DOHH2 (cell line): ENCODE measurements around the gene CD3G.

Experiments used
- H3F3A ChIP-seq: fragments of 200-600 bp; sonication (generic), shearing (Covaris generic); 2 replicates; pipeline ENCODE4 v1.6.0; 2016; ENCODE audit warnings: antibody characterized with exemption, mild to moderate bottlenecking; ENCODE audit not compliant: control insufficient read depth, insufficient read depth
- H3K27ac ChIP-seq: fragments of 200-600 bp; sonication (generic); 2 replicates; pipeline ENCODE4 v1.5.1; 2014; ENCODE audit warnings: low read depth, mild to moderate bottlenecking, low read length, moderate library complexity
- H3K27me3 ChIP-seq: fragments of 200-600 bp; sonication (generic); 2 replicates; pipeline ENCODE4 v1.6.1; 2014; ENCODE audit warnings: mild to moderate bottlenecking, low read length, mixed read lengths; ENCODE audit not compliant: control insufficient read depth
- H3K36me3 ChIP-seq: fragments of 200-600 bp; sonication (generic); 2 replicates; pipeline ENCODE4 v1.6.1; 2014; ENCODE audit warnings: mild to moderate bottlenecking, low read length, moderate library complexity, mixed read lengths; ENCODE audit not compliant: control insufficient read depth
- H3K4me1 ChIP-seq: fragments of 200-600 bp; sonication (generic); 2 replicates; pipeline ENCODE4 v1.6.1; 2014; ENCODE audit warnings: mild to moderate bottlenecking, low read length, mixed read lengths; ENCODE audit not compliant: control insufficient read depth
- H3K4me2 ChIP-seq: fragments of 200-600 bp; sonication (generic); 2 replicates; pipeline ENCODE4 v1.6.0; 2014; ENCODE audit warnings: mild to moderate bottlenecking, low read length, moderate library complexity
- H3K4me3 ChIP-seq: fragments of 200-600 bp; sonication (generic); 2 replicates; pipeline ENCODE4 v1.5.1; 2014; ENCODE audit warnings: mild to moderate bottlenecking, low read length, mixed read lengths
- H3K79me2 ChIP-seq: fragments of 200-600 bp; sonication (generic); 2 replicates; pipeline ENCODE4 v1.6.1; 2014; ENCODE audit warnings: mild to moderate bottlenecking, low read length, mixed read lengths; ENCODE audit not compliant: control insufficient read depth
- H3K9me2 ChIP-seq: fragments of 200-600 bp; sonication (generic); replicated peaks from 2 replicates; pipeline ENCODE4 v1.6.1; 2014; ENCODE audit warnings: mild to moderate bottlenecking, low read length, mixed read lengths; ENCODE audit not compliant: control insufficient read depth
- H3K9me3 ChIP-seq: fragments of 200-600 bp; sonication (generic); 2 replicates; pipeline ENCODE4 v1.6.1; 2014; ENCODE audit warnings: antibody characterized with exemption, low read length, mixed read lengths; ENCODE audit not compliant: control insufficient read depth, insufficient read depth
- H4K20me1 ChIP-seq: fragments of 200-600 bp; sonication (generic); 2 replicates; pipeline ENCODE4 v1.6.0; 2014; ENCODE audit warnings: low read depth, mild to moderate bottlenecking, antibody characterized with exemption, low read length, moderate library complexity; ENCODE audit not compliant: control insufficient read depth, insufficient read depth
- CTCF ChIP-seq: fragments of 200-600 bp; sonication (generic); IDR thresholded peaks from one replicate; pipeline ENCODE4 v1.5.1; 2014; ENCODE audit warnings: antibody characterized with exemption, mild to moderate bottlenecking, low read depth, low read length; ENCODE audit not compliant: poor library complexity, severe bottlenecking
- EZH2phosphoT487 ChIP-seq: fragments of 200-600 bp; sonication (generic); IDR thresholded peaks from 2 replicates; pipeline ENCODE4 v1.6.1; 2017; ENCODE audit warnings: borderline replicate concordance, mild to moderate bottlenecking, antibody characterized with exemption, low read length, moderate library complexity, mixed read lengths

Gene CD3G

GRCh38 chr11:118322721-118323120 is 21.4 kb upstream of the CD3G start:
- no peaks in the 10 kb centered on the region for H3K9me3 ChIP-seq
- H3K4me1 ChIP-seq = peaks cover 50% of the 10 kb centered on the region
- peaks cover 42% of the 10 kb centered on the region for H3F3A ChIP-seq
- H4K20me1 ChIP-seq = no peaks in the 10 kb centered on the region
- no peak for TF ChIP-seq EZH2phosphoT487
- TF ChIP-seq CTCF = no peak
- no peaks in the 10 kb centered on the region for H3K36me3 ChIP-seq
- H3K4me2 ChIP-seq = no peak overlapping the region
- H3K27me3 ChIP-seq = no peaks in the 10 kb centered on the region
- no peaks in the 10 kb centered on the region for H3K79me2 ChIP-seq
- no peaks in the 10 kb centered on the region for H3K9me2 ChIP-seq
- H3K4me3 ChIP-seq = no peak overlapping the region
- H3K27ac ChIP-seq = no peak overlapping the region

GRCh38 chr11:118325283-118325682 is 18.9 kb upstream of the CD3G start:
- no peaks in the 10 kb centered on the region for H3K9me2 ChIP-seq
- no peaks in the 10 kb centered on the region for H3K9me3 ChIP-seq
- H3K27me3 ChIP-seq = no peaks in the 10 kb centered on the region
- H3K4me1 ChIP-seq = peaks cover 24% of the 10 kb centered on the region
- no peak for TF ChIP-seq EZH2phosphoT487
- TF ChIP-seq CTCF = no peak
- H4K20me1 ChIP-seq = no peaks in the 10 kb centered on the region
- H3K36me3 ChIP-seq = no peaks in the 10 kb centered on the region
- no peak overlapping the region for H3K4me3 ChIP-seq
- no peak overlapping the region for H3K4me2 ChIP-seq
- H3K27ac ChIP-seq = no peak overlapping the region
- no peaks in the 10 kb centered on the region for H3K79me2 ChIP-seq
- peaks cover 17% of the 10 kb centered on the region for H3F3A ChIP-seq

GRCh38 chr11:118328745-118329144 is 15.4 kb upstream of the CD3G start:
- Histone ChIP-seq H3K79me2 (no peaks in the 10 kb centered on the region), H3K36me3 (no peaks in the 10 kb centered on the region), H3K4me2 (no peak overlapping the region), H3K9me3 (no peaks in the 10 kb centered on the region), H3K27me3 (no peaks in the 10 kb centered on the region), H3K9me2 (no peaks in the 10 kb centered on the region), H4K20me1 (no peaks in the 10 kb centered on the region), H3F3A (0 out of 2 replicates have a peak, but pooled peaks cover 4% of the 10 kb centered on the region), H3K4me3 (no peak overlapping the region), H3K4me1 (no peaks in the 10 kb centered on the region), H3K27ac (no peak overlapping the region)
- TF ChIP-seq CTCF (no peak), EZH2phosphoT487 (no peak)

GRCh38 chr11:118334745-118335144 is 9.4 kb upstream of the CD3G start:
- no peak overlapping the region for H3K27ac ChIP-seq
- no peaks in the 10 kb centered on the region for H3K9me3 ChIP-seq

More at GRCh38 chr11:118334745-118335144, 9.4 kb upstream of the CD3G start:
- Histone ChIP-seq H3K79me2 (no peaks in the 10 kb centered on the region), H3F3A (peaks cover 3% of the 10 kb centered on the region; the same call in 1 of the 2 replicates), H3K4me2 (no peak overlapping the region), H3K4me3 (no peak overlapping the region), H4K20me1 (no peaks in the 10 kb centered on the region), H3K36me3 (no peaks in the 10 kb centered on the region), H3K9me2 (no peaks in the 10 kb centered on the region), H3K4me1 (peaks cover 11% of the 10 kb centered on the region), H3K27me3 (no peaks in the 10 kb centered on the region)
- TF ChIP-seq EZH2phosphoT487 (no peak), CTCF (no peak)
